HG03432 (cell line): ENCODE results near the gene PCBP3.
"Not testable (repeated sequence)": the region's sequence is repeated elsewhere in the genome, so short reads cannot be mapped to it uniquely, and the experiment has no call there.

Experiments used
- ATAC-seq: cut with Tn5 transposase; IDR thresholded peaks from one replicate; pipeline ENCODE4 v1.9.1; 2021; ENCODE audit warnings: mild to moderate bottlenecking, moderate library complexity; ENCODE audit not compliant: unreplicated experiment

Gene PCBP3

GRCh38 chr21:45972716-45973474 is 329.4 kb downstream of the PCBP3 start:
- ATAC-seq = no peak

GRCh38 chr21:45973475-45974072 is 330.0 kb downstream of the PCBP3 start:
- ATAC-seq = peak; percentile 61

GRCh38 chr21:45974073-45975019 is 330.8 kb downstream of the PCBP3 start:
- peak; percentile 21 for ATAC-seq

- ATAC-seq = no peak
Measured at GRCh38 chr21:45975020-45975666, 331.6 kb downstream of the PCBP3 start.

- not testable (repeated sequence) for ATAC-seq
Measured at GRCh38 chr21:45975667-45976409, 332.3 kb downstream of the PCBP3 start.

GRCh38 chr21:45976701-45977311 is 333.3 kb downstream of the PCBP3 start:
- ATAC-seq = no peak

GRCh38 chr21:45977396-45977795 is 333.9 kb downstream of the PCBP3 start:
- no peak for ATAC-seq

- no peak for ATAC-seq
Measured at GRCh38 chr21:45979141-45979631, 335.7 kb downstream of the PCBP3 start.

GRCh38 chr21:45979651-45980050 is 336.1 kb downstream of the PCBP3 start:
- ATAC-seq = no peak

GRCh38 chr21:45980271-45980670 is 336.7 kb downstream of the PCBP3 start:
- no peak for ATAC-seq

GRCh38 chr21:45980697-45981096 is 337.2 kb downstream of the PCBP3 start:
- no peak for ATAC-seq

- no peak for ATAC-seq
Measured at GRCh38 chr21:45981151-45982091, 337.9 kb downstream of the PCBP3 start, which contains the start of gene COL6A1. TSS of gene COL6A1 (plus strand) at chr21:45981770. CDS start at chr21:45981851, 81 bp downstream.

- ATAC-seq = no peak
Measured at GRCh38 chr21:45982092-45982757, 338.7 kb downstream of the PCBP3 start.

GRCh38 chr21:45982758-45983648 is 339.5 kb downstream of the PCBP3 start:
- ATAC-seq = no peak

- ATAC-seq = no peak
Measured at GRCh38 chr21:45983649-45983965, 340.1 kb downstream of the PCBP3 start.

- ATAC-seq = no peak
Measured at GRCh38 chr21:45983981-45984551, 340.5 kb downstream of the PCBP3 start.
